K562 (cell line): Measurements from ENCODE around the gene EZH2. TPM values are rescaled to one million over a fixed set of nuclear protein-coding genes. Genes with fewer than 3 reads are reported as not detected.

Experiments
- ATAC-seq: fragments of 200-7000 bp; cut with Tn5 transposase; 3 replicates; pipeline ENCODE4 v1.9.1; 2020; ENCODE audit warnings: moderate library complexity
- BruUV-seq: library from RNA; stranded (reverse); fragments of 400-500 nt; replicated peaks from 2 replicates; lab custom pipeline; 2021; lab: Mats Ljungman, UMichigan
- CTCF ChIA-PET: fragments of 300-600 bp; formaldehyde crosslinking; extraction: SDS; loops from one replicate; lab custom pipeline; 2021; ENCODE audit warnings: low intra/inter-chr PET ratio; lab: Yijun Ruan, JAX
- POLR2A ChIA-PET: fragments of 300-600, 350-650 bp; sonication (Branson Sonifier 250); formaldehyde crosslinking; extraction: SDS; loops from one replicate; lab custom pipeline; 2021; ENCODE audit warnings: antibody characterized with exemption, inconsistent platforms; lab: Yijun Ruan, JAX
- DNase-seq, 4 experiments: peaks; one replicate each; pipeline versions ENCODE4 v3.0.0 to v3.0.0-alpha.2; 2011 to 2018; ENCODE audit warnings: low spot score in 3 of 4, mixed read lengths in 3 of 4; ENCODE audit errors: extremely low read depth in 1 of 4
- FAIRE-seq: peaks from 2 replicates; lab custom pipeline; 2011; peaks lifted over from hg19 to GRCh38; lab: Jason Lieb, UNC
- H2AFZ ChIP-seq: 2 replicates; pipeline ENCODE4 v1.6.0; 2011; ENCODE audit warnings: low read depth, low read length, control low read depth, inconsistent platforms
- H3K27ac ChIP-seq: fragments of 200-600 bp; 3 replicates; pipeline ENCODE4 v1.8.0; 2011; ENCODE audit warnings: low read depth, mild to moderate bottlenecking, control low read depth, inconsistent platforms, low read length, moderate library complexity, mixed read lengths; ENCODE audit errors: extremely low read depth
- H3K27me3 ChIP-seq, 2 experiments: fragments of 300-600 bp in 1 of 2; 2 replicates in 1 of 2; 3 replicates in 1 of 2; pipeline versions ENCODE4 v1.6.0 to v1.8.0; 2011; ENCODE audit warnings: inconsistent platforms in 2 of 2, low read length in 2 of 2, mild to moderate bottlenecking in 1 of 2, mixed read lengths in 1 of 2, moderate library complexity in 1 of 2; ENCODE audit not compliant: control insufficient read depth in 2 of 2, insufficient read depth in 2 of 2
- H3K36me3 ChIP-seq: fragments of 300-600 bp; 3 replicates; pipeline ENCODE4 v1.8.0; 2011; ENCODE audit warnings: mild to moderate bottlenecking, low read length, inconsistent platforms; ENCODE audit not compliant: control insufficient read depth, insufficient read depth
- H3K4me1 ChIP-seq, 2 experiments: fragments of 200-600 bp in 1 of 2; replicated peaks in 1 of 2; 2 replicates in 1 of 2; 3 replicates in 1 of 2; pipeline versions ENCODE4 v1.5.1 to v1.8.0; 2011; ENCODE audit warnings: inconsistent platforms in 2 of 2, low read length in 2 of 2, mild to moderate bottlenecking in 1 of 2, mixed read lengths in 1 of 2, moderate library complexity in 1 of 2; ENCODE audit not compliant: control insufficient read depth in 2 of 2, insufficient read depth in 2 of 2
- H3K4me2 ChIP-seq: 2 replicates; pipeline ENCODE4 v1.6.1; 2011; ENCODE audit warnings: low read length, control low read depth, inconsistent platforms, mixed read lengths; ENCODE audit not compliant: insufficient read depth
- H3K4me3 ChIP-seq: fragments of 200-600 bp; sonication (generic), shearing (Covaris generic); 2 replicates; pipeline ENCODE4 v1.5.1; 2016; ENCODE audit warnings: control low read depth, inconsistent platforms
- H3K79me2 ChIP-seq: fragments of 200-600 bp; 3 replicates; pipeline ENCODE4 v1.8.0; 2011; ENCODE audit warnings: low read length, inconsistent platforms; ENCODE audit not compliant: control insufficient read depth, insufficient read depth
- H3K9ac ChIP-seq, 2 experiments: 2 replicates each; pipeline versions ENCODE4 v1.6.0 to v1.6.1; 2011; ENCODE audit warnings: low read depth in 2 of 2, low read length in 2 of 2, control low read depth in 1 of 2, inconsistent platforms in 1 of 2, mild to moderate bottlenecking in 1 of 2, mixed read lengths in 1 of 2; ENCODE audit not compliant: insufficient read depth in 1 of 2
- H3K9me1 ChIP-seq: one replicate; pipeline ENCODE4 v1.6.0; 2011; ENCODE audit warnings: inconsistent platforms, mild to moderate bottlenecking, low read length, moderate library complexity; ENCODE audit not compliant: control insufficient read depth, insufficient read depth
- H3K9me3 ChIP-seq: replicated peaks from 2 replicates; pipeline ENCODE4 v1.5.1; 2011; ENCODE audit warnings: low read depth, low read length, inconsistent platforms; ENCODE audit not compliant: control insufficient read depth, insufficient read depth
- H4K20me1 ChIP-seq: replicated peaks from 2 replicates; pipeline ENCODE4 v1.6.1; 2011; ENCODE audit warnings: low read length, inconsistent platforms, mixed read lengths; ENCODE audit not compliant: control insufficient read depth, insufficient read depth
- ARNT ChIP-seq, 2 experiments: fragments of 450-650 bp; IDR thresholded peaks; 2 replicates each; pipeline ENCODE4 v1.6.1; 2016; ENCODE audit warnings: mild to moderate bottlenecking in 1 of 2
- CBX5 ChIP-seq: IDR thresholded peaks from 2 replicates; pipeline ENCODE4 v1.6.1; 2014; ENCODE audit warnings: low read depth, borderline replicate concordance
- PPARD ChIP-seq: fragments of 250-450 bp; sonication (Bioruptor Pico); IDR thresholded peaks from 2 replicates; pipeline ENCODE4 v1.8.0; 2022; ENCODE audit warnings: inconsistent platforms, mild to moderate bottlenecking, moderate library complexity
- RBM17 ChIP-seq: fragments of 200-400 bp; formaldehyde crosslinking; IDR thresholded peaks from 2 replicates; pipeline ENCODE4 v1.6.1; 2017; ENCODE audit warnings: low read depth, mild to moderate bottlenecking, low read length, borderline replicate concordance
- RCOR1 ChIP-seq, 2 experiments: IDR thresholded peaks; 2 replicates each; pipeline ENCODE4 v1.6.1; 2012; ENCODE audit warnings: low read depth in 2 of 2, low read length in 2 of 2, borderline replicate concordance in 1 of 2, improper control_type of control experiment in 1 of 2
- SIX5 ChIP-seq, 2 experiments: IDR thresholded peaks; 2 replicates each; pipeline ENCODE4 v1.6.1; 2011; ENCODE audit warnings: low read length in 2 of 2, borderline replicate concordance in 1 of 2, low read depth in 1 of 2, mild to moderate bottlenecking in 1 of 2, moderate library complexity in 1 of 2; ENCODE audit not compliant: insufficient read depth in 1 of 2
- ZBTB7A ChIP-seq: IDR thresholded peaks from 2 replicates; pipeline ENCODE4 v1.6.1; 2011; ENCODE audit warnings: low read depth, mild to moderate bottlenecking, low read length, moderate library complexity, borderline replicate concordance; ENCODE audit not compliant: control insufficient read depth
- ZNF140 ChIP-seq: fragments of 250-450 bp; sonication (Bioruptor Pico); IDR thresholded peaks from 2 replicates; pipeline ENCODE4 v1.8.0; 2021; ENCODE audit warnings: moderate library complexity, mild to moderate bottlenecking, inconsistent platforms
- ZNF174 ChIP-seq: fragments of 250-450 bp; sonication (Bioruptor Pico); IDR thresholded peaks from 2 replicates; pipeline ENCODE4 v1.4.0; 2020; ENCODE audit warnings: mild to moderate bottlenecking
- ZNF232 ChIP-seq: sonication (generic); formaldehyde crosslinking; IDR thresholded peaks from 2 replicates; pipeline ENCODE4 v1.8.0; 2022; ENCODE audit warnings: mild to moderate bottlenecking, missing genetic modification reagents
- ZNF431 ChIP-seq: sonication (generic); formaldehyde crosslinking; IDR thresholded peaks from 2 replicates; pipeline ENCODE4 v1.8.0; 2022; ENCODE audit warnings: mild to moderate bottlenecking, missing genetic modification reagents
- WGBS: fragments of 100-300 bp; shearing (Covaris generic); methylation state at CpG from one replicate; pipeline ENCODE4 v1.1.6; 2016; ENCODE audit warnings: low coverage, mixed read lengths; ENCODE audit not compliant: insufficient coverage; ENCODE audit errors: missing lambda C conversion rate; 5-methylcytosine and 5-hydroxymethylcytosine counted together
- in situ Hi-C: fragments of 300-500 bp; cut with MboI; formaldehyde crosslinking; loops from 4 replicates; pipeline ENCODE4 v1.15.0; 2018; ENCODE audit warnings: inconsistent platforms, mixed read lengths
- intact Hi-C: fragments of 100-400 bp; cut with micrococcal nuclease; formaldehyde crosslinking; loops from 2 replicates; pipeline ENCODE4 v1.14.2; 2022
- polyA plus RNA-seq, 8 experiments: library from polyadenylated mRNA; depleted of rRNA in 4 of 8; stranded (reverse) in 5 of 8; unstranded in 3 of 8; fragments of >200 nt; fragmentation: Nextera tagmentation in 2 of 8; fragmentation: Illumina TruSeq in 1 of 8; extraction: Ambion mirVana in 2 of 8; extraction: Trizol in 1 of 8; gene quantifications; 2 replicates each; pipeline versions ENCODE4 v1.2.1 to v1.2.3, GENCODE V29; 2011 to 2014; ENCODE audit warnings: inconsistent platforms in 1 of 8, missing spikeins in 1 of 8
- total RNA-seq, 7 experiments: library from RNA; depleted of rRNA in 6 of 7; stranded (reverse); fragments of >200 nt in 6 of 7; fragmentation: Illumina TruSeq in 2 of 7; extraction: Trizol in 2 of 7; gene quantifications; 2 replicates each; pipeline versions ENCODE4 v1.2.1 to v1.2.3, GENCODE V29; 2011 to 2021; ENCODE audit warnings: low replicate concordance in 1 of 7
- TF ChIP-seq, protein P1 (sequence below): fragments of 250-450 bp; sonication (Bioruptor Pico); IDR thresholded peaks from 2 replicates; pipeline ENCODE4 v1.5.0; 2021
- TF ChIP-seq, protein P2 (sequence below): fragments of 450-650 bp; formaldehyde crosslinking; IDR thresholded peaks from 2 replicates; pipeline ENCODE4 v1.4.0; 2022; ENCODE audit warnings: missing genetic modification characterization
- TF ChIP-seq, protein P3 (sequence below), 2 experiments: fragments of 450-650 bp; conservative IDR thresholded peaks; 2 replicates each; pipeline ENCODE4 v1.6.1; 2017; ENCODE audit warnings: mild to moderate bottlenecking in 2 of 2, moderate library complexity in 2 of 2
- TF ChIP-seq, protein P4 (sequence below): fragments of 450-650 bp; IDR thresholded peaks from 2 replicates; pipeline ENCODE4 v1.7.0; 2016; ENCODE audit warnings: borderline replicate concordance

The EZH2 gene
- total and polyA plus RNA-seq, 9 of the 15 experiments (the other 6 are each of a cell fraction or from before 2014, with no cell fraction given): 48.7 to 175 (median 98.6) TPM

DNA sequence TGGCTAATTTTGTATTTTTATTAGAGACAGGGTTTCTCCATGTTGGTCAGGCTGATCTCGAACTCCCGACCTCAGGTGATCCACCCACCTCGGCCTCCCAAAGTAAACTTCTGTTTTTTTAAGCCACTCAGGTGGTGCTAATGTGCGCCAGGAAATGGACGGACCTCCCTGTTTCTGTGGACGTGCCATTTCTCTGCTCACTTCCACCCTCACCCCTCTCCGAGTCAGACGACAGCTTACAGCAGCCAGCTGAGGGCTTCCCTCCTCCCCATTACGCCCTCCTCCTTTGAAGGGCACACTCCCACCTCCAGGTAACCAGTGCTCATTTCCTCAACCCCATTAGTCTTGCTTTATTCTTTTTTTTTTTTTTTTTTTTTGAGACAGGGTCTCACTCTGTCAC, 41.7 kb upstream of the EZH2 start (continued):
- TF ChIP-seq ZNF140 (CRISPR knock-in tag): no peak
- TF ChIP-seq ZNF232 (CRISPR knock-in tag): no peak
- TF ChIP-seq, protein P1, sequence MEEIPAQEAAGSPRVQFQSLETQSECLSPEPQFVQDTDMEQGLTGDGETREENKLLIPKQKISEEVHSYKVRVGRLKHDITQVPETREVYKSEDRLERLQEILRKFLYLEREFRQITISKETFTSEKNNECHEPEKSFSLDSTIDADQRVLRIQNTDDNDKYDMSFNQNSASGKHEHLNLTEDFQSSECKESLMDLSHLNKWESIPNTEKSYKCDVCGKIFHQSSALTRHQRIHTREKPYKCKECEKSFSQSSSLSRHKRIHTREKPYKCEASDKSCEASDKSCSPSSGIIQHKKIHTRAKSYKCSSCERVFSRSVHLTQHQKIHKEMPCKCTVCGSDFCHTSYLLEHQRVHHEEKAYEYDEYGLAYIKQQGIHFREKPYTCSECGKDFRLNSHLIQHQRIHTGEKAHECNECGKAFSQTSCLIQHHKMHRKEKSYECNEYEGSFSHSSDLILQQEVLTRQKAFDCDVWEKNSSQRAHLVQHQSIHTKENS (CRISPR knock-in tag): no peak

DNA sequence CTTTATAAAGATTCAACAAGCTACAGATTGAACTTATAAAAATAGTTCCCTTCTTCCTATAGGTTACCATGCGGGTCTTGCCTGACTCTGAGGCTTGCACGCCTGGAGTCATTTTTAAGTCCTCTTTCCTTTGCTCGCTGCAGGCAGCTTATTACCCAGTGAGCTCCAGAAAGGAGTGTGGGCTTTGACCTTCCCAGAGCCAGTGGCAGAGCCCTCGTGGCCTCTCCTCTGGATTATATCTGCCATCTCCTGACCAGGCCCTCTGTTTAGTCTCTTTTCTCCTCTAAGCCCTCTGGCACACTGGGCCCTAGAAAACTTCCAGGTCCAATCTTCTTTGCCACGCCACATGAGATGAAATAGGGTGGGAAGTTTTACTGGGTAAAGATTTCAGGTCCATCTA, 39.9 kb upstream of the EZH2 start:
- no peaks in the 10 kb centered on the region for H3K9me1 ChIP-seq
- WGBS: 50% methylated on average over 5 of the region's 5 CpGs
- H3K79me2 ChIP-seq: no peaks in the 10 kb centered on the region
- H2AFZ ChIP-seq: no peak overlapping the region
- no peaks in the 10 kb centered on the region for H4K20me1 ChIP-seq
- ChIA-PET CTCF (no interaction called here), POLR2A (interaction anchor here (1.0 to 1.6 kb wide), 5 partner anchors 9 to 88 kb away, joined by 3 to 6 read pairs (median 3); no protein-coding TSS in a partner anchor)
- ATAC-seq (0 out of 3 replicates have a peak, but pooled peaks have one; percentile 12), DNase-seq (no peak), FAIRE-seq (no peak)
- in situ Hi-C loops (no loop called here), intact Hi-C loops (no loop called here)
- H3K9ac ChIP-seq: no peak overlapping the region; a peak in 1 of 4 replicates
- H3K4me3 ChIP-seq: no peak overlapping the region
- no TSS peak for BruUV-seq
- no peak overlapping the region for H3K27ac ChIP-seq
- no peaks in the 10 kb centered on the region; a peak in 1 of 5 replicates for H3K4me1 ChIP-seq
- no peaks in the 10 kb centered on the region for H3K9me3 ChIP-seq
- H3K4me2 ChIP-seq: no peak overlapping the region
- H3K36me3 ChIP-seq: no peaks in the 10 kb centered on the region
- no peaks in the 10 kb centered on the region for H3K27me3 ChIP-seq
- TF ChIP-seq ZNF431 (no peak), RCOR1 (IDR thresholded peaks at IDR 0.05; ENCODE audit: borderline replicate concordance in 1 of 2, low read depth in 2 of 2, low read length in 2 of 2) (no peak), ARNT (IDR thresholded peaks at IDR 0.05) (no peak), RBM17 (no peak), SIX5 (IDR thresholded peaks at IDR 0.05; ENCODE audit: borderline replicate concordance in 1 of 2, insufficient read depth in 1 of 2, low read depth in 1 of 2, low read length in 2 of 2) (no peak), ZNF174 (CRISPR knock-in tag) (no peak), PPARD (CRISPR knock-in tag) (no peak), ZBTB7A (no peak), CBX5 (no peak)
- TF ChIP-seq, protein P2, sequence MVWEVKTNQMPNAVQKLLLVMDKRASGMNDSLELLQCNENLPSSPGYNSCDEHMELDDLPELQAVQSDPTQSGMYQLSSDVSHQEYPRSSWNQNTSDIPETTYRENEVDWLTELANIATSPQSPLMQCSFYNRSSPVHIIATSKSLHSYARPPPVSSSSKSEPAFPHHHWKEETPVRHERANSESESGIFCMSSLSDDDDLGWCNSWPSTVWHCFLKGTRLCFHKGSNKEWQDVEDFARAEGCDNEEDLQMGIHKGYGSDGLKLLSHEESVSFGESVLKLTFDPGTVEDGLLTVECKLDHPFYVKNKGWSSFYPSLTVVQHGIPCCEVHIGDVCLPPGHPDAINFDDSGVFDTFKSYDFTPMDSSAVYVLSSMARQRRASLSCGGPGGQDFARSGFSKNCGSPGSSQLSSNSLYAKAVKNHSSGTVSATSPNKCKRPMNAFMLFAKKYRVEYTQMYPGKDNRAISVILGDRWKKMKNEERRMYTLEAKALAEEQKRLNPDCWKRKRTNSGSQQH (CRISPR knock-in tag): no peak
- TF ChIP-seq, protein P3, sequence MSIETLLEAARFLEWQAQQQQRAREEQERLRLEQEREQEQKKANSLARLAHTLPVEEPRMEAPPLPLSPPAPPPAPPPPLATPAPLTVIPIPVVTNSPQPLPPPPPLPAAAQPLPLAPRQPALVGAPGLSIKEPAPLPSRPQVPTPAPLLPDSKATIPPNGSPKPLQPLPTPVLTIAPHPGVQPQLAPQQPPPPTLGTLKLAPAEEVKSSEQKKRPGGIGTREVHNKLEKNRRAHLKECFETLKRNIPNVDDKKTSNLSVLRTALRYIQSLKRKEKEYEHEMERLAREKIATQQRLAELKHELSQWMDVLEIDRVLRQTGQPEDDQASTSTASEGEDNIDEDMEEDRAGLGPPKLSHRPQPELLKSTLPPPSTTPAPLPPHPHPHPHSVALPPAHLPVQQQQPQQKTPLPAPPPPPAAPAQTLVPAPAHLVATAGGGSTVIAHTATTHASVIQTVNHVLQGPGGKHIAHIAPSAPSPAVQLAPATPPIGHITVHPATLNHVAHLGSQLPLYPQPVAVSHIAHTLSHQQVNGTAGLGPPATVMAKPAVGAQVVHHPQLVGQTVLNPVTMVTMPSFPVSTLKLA (conservative IDR thresholded peaks at IDR 0.05): no peak
- TF ChIP-seq, protein P4, sequence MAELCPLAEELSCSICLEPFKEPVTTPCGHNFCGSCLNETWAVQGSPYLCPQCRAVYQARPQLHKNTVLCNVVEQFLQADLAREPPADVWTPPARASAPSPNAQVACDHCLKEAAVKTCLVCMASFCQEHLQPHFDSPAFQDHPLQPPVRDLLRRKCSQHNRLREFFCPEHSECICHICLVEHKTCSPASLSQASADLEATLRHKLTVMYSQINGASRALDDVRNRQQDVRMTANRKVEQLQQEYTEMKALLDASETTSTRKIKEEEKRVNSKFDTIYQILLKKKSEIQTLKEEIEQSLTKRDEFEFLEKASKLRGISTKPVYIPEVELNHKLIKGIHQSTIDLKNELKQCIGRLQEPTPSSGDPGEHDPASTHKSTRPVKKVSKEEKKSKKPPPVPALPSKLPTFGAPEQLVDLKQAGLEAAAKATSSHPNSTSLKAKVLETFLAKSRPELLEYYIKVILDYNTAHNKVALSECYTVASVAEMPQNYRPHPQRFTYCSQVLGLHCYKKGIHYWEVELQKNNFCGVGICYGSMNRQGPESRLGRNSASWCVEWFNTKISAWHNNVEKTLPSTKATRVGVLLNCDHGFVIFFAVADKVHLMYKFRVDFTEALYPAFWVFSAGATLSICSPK: no peak
